Loucy (cell line): ENCODE data around the gene PPP4R2.

ENCODE experiments used
- H2AFZ ChIP-seq: fragments of 200-600 bp; sonication (generic); 2 replicates; pipeline ENCODE4 v1.6.0; 2016; ENCODE audit warnings: antibody characterized with exemption, mild to moderate bottlenecking, low read length, moderate library complexity
- H3F3A ChIP-seq: fragments of 200-600 bp; 2 replicates; pipeline ENCODE4 v1.6.0; 2016; ENCODE audit warnings: antibody characterized with exemption, low read depth, mild to moderate bottlenecking
- H3K27me3 ChIP-seq: fragments of 200-600 bp; sonication (generic); 2 replicates; pipeline ENCODE4 v1.6.1; 2014; ENCODE audit warnings: low read length, mild to moderate bottlenecking; ENCODE audit not compliant: insufficient read depth, poor library complexity, severe bottlenecking
- H3K36me3 ChIP-seq: fragments of 200-600 bp; sonication (generic); 2 replicates; pipeline ENCODE4 v1.6.1; 2016; ENCODE audit warnings: low read length; ENCODE audit not compliant: insufficient read depth
- H3K4me1 ChIP-seq: fragments of 200-600 bp; sonication (generic); 2 replicates; pipeline ENCODE4 v1.5.1; 2014; ENCODE audit warnings: low read length, mild to moderate bottlenecking; ENCODE audit not compliant: insufficient read depth, poor library complexity, severe bottlenecking
- H3K4me2 ChIP-seq: fragments of 200-600 bp; sonication (generic); 2 replicates; pipeline ENCODE4 v1.6.0; 2014; ENCODE audit warnings: antibody characterized with exemption, low read length, low read depth, mild to moderate bottlenecking; ENCODE audit not compliant: poor library complexity, severe bottlenecking
- H3K4me3 ChIP-seq: fragments of 200-600 bp; sonication (generic); 2 replicates; pipeline ENCODE4 v1.5.1; 2014; ENCODE audit warnings: low read length, mild to moderate bottlenecking, mixed read lengths; ENCODE audit not compliant: poor library complexity, severe bottlenecking
- H3K79me2 ChIP-seq: fragments of 200-600 bp; sonication (generic); 2 replicates; pipeline ENCODE4 v1.6.1; 2014; ENCODE audit warnings: low read length; ENCODE audit not compliant: insufficient read depth
- H3K9ac ChIP-seq: fragments of 200-600 bp; sonication (generic); 2 replicates; pipeline ENCODE4 v1.6.0; 2014; ENCODE audit warnings: mild to moderate bottlenecking, low read depth, low read length, moderate library complexity; ENCODE audit not compliant: poor library complexity, severe bottlenecking
- H3K9me2 ChIP-seq: fragments of 200-600 bp; sonication (generic); replicated peaks from 2 replicates; pipeline ENCODE4 v1.6.1; 2016; ENCODE audit warnings: low read depth, low read length, mixed read lengths
- H3K9me3 ChIP-seq: fragments of 200-600 bp; sonication (generic); 2 replicates; pipeline ENCODE4 v1.6.1; 2014; ENCODE audit warnings: mild to moderate bottlenecking, antibody characterized with exemption, low read length, low read depth; ENCODE audit not compliant: insufficient read depth
- H4K20me1 ChIP-seq: fragments of 200-600 bp; sonication (generic); 2 replicates; pipeline ENCODE4 v1.6.0; 2014; ENCODE audit warnings: antibody characterized with exemption, low read length, mild to moderate bottlenecking; ENCODE audit not compliant: insufficient read depth, poor library complexity, severe bottlenecking
- CTCF ChIP-seq: fragments of 200-600 bp; sonication (generic); conservative IDR thresholded peaks from 2 replicates; pipeline ENCODE4 v1.5.1; 2014; ENCODE audit warnings: mild to moderate bottlenecking, antibody characterized with exemption, low read length
- EZH2phosphoT487 ChIP-seq: fragments of 200-600 bp; IDR thresholded peaks from 2 replicates; pipeline ENCODE4 v1.6.1; 2018; ENCODE audit warnings: antibody characterized with exemption, mild to moderate bottlenecking, moderate library complexity, borderline replicate concordance

PPP4R2 gene

GRCh38 chr3:73110530-73110929 is 113.9 kb downstream of the PPP4R2 start:
- no peaks in the 10 kb centered on the region for H3F3A ChIP-seq
- no peaks in the 10 kb centered on the region for H3K4me1 ChIP-seq
- H3K36me3 ChIP-seq: no peaks in the 10 kb centered on the region
- no peaks in the 10 kb centered on the region for H4K20me1 ChIP-seq
- H3K9ac ChIP-seq: no peak overlapping the region
- peaks cover 11% of the 10 kb centered on the region for H3K27me3 ChIP-seq
- H3K9me3 ChIP-seq: no peaks in the 10 kb centered on the region
- no peaks in the 10 kb centered on the region for H3K9me2 ChIP-seq
- no peaks in the 10 kb centered on the region for H3K79me2 ChIP-seq
- H3K4me3 ChIP-seq: no peak overlapping the region
- TF ChIP-seq CTCF (no peak), EZH2phosphoT487 (no peak)
- no peak overlapping the region for H3K4me2 ChIP-seq
- no peak overlapping the region for H2AFZ ChIP-seq

- Histone ChIP-seq H3K27me3 (peaks cover 53% of the 10 kb centered on the region), H3K9me3 (no peaks in the 10 kb centered on the region), H3K79me2 (no peaks in the 10 kb centered on the region), H3K4me2 (no peak overlapping the region), H3K4me3 (no peak overlapping the region), H3K36me3 (no peaks in the 10 kb centered on the region), H2AFZ (no peak overlapping the region), H3K9me2 (no peaks in the 10 kb centered on the region), H3K4me1 (no peaks in the 10 kb centered on the region), H4K20me1 (no peaks in the 10 kb centered on the region), H3K9ac (no peak overlapping the region), H3F3A (no peaks in the 10 kb centered on the region)
- TF ChIP-seq EZH2phosphoT487: no peak
- TF ChIP-seq CTCF: no peak
Measured at GRCh38 chr3:73114711-73115110, 118.1 kb downstream of the PPP4R2 start.

- H3K9me2 ChIP-seq: no peaks in the 10 kb centered on the region
- no peak overlapping the region for H2AFZ ChIP-seq
- H3F3A ChIP-seq: no peaks in the 10 kb centered on the region
- no peak overlapping the region for H3K4me2 ChIP-seq
- H3K4me1 ChIP-seq: no peaks in the 10 kb centered on the region
- H4K20me1 ChIP-seq: no peaks in the 10 kb centered on the region
- H3K79me2 ChIP-seq: no peaks in the 10 kb centered on the region
- TF ChIP-seq CTCF: no peak
- no peak for TF ChIP-seq EZH2phosphoT487
- peaks cover 64% of the 10 kb centered on the region for H3K27me3 ChIP-seq
- H3K9ac ChIP-seq: no peak overlapping the region
- no peaks in the 10 kb centered on the region for H3K36me3 ChIP-seq
- H3K9me3 ChIP-seq: no peaks in the 10 kb centered on the region
- H3K4me3 ChIP-seq: no peak overlapping the region
Measured at GRCh38 chr3:73115806-73116205, 119.2 kb downstream of the PPP4R2 start.
